GM19467 (cell line): ENCODE results near the gene CYTH3.
"Not testable (repeated sequence)": the region's sequence is repeated elsewhere in the genome, so short reads cannot be mapped to it uniquely, and the experiment has no call there.

Source experiments
- ATAC-seq: cut with Tn5 transposase; IDR thresholded peaks from one replicate; pipeline ENCODE4 v1.9.1; 2021; ENCODE audit warnings: mild to moderate bottlenecking, moderate library complexity; ENCODE audit not compliant: unreplicated experiment

The CYTH3 gene

DNA sequence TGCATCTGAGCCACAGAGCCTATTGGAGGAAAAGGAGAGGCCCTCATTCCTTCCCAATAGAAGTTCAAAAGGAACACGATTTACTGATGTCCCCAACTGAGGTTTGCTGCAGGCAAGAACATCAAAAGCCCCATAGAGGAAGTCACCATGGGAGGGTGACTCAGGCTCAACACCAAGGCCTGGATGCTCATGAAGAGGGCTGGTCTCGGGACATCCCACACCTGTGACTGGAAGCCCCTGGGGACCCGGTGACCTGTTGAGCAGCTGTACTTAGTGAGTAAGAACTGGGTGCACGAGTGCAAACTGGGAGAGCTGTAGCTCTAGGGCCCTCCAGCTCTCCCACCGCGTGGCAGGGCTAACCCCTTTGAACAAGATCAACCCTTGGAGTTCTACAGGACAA is 38.0 kb downstream of the CYTH3 start:
- no peak for ATAC-seq

DNA sequence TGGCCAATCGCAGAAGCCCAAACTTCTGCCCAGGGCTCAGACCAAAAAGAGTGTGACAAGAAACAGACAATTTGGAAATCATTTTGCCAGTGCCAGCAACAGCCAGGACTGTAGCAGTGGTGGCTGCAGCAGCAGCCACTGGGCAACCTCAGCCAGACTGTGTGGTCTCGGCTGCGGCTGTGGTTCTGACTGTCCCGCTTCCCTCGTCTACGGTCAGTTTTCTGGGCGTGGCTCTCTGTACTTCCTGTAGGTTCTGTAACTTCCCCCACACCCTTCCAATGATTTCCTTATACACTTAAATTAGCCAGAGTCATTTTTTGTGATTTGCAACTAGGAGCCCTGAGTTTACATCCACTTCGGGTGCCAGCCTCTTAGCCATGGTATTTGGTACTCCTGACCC is 39.9 kb downstream of the CYTH3 start:
- no peak for ATAC-seq

DNA sequence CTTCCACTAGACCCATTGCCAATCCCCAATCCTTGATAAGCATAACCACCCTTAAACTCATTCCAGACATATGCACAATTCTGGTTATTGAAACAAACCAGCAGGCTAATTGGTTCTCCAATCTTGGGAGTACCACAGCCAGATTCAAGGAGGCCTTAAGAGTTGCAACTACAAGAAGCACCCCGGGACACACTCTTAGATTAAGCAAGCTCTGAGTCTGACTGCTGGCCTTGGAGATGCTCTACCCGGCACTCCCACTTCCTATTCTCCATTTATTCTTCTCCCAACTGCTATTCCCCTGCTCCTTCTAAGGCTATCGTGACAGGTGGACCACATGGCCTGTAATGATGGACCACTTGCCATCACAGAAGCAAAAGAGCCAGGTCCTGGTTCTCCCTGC is 40.3 kb downstream of the CYTH3 start:
- no peak for ATAC-seq

DNA sequence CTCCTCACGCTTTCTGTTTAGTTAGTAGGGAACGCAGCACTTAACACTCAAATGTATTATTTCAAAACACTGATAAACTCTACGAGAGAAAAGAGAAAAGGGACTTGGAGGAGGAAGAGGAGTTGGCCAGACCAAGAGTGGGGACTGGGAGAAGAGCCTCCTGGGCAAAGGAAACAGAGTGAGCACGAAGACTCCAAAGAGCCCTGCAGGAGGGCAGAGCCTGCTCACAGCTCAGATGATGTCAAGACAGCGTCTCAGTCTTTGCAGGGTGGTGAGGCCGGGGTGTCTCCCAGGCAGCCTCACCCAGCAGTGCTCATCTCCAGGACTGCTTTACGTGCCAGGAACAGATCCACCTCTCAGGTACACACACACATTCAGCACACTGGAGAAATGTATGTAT is 41.2 kb downstream of the CYTH3 start:
- no peak for ATAC-seq

DNA sequence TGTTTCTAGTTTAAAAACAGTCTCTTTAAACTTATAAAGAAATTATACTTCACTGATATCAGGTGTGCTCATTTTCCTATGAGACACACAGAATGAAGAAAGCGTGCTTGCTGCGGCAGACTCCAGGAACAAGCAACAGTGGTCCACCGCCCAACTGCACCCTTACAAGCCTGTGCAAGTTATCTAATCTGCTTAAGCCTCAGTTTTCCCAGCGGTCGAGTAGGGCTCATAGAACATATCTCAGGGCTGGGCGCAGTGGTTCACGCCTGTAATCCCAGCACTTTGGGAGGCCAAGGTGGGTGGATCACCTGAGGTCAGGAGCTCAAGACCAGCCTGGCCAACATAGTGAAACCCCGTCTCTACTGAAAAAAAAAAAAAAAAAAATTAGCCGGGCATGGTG is 43.1 kb downstream of the CYTH3 start:
- not testable (repeated sequence) for ATAC-seq

DNA sequence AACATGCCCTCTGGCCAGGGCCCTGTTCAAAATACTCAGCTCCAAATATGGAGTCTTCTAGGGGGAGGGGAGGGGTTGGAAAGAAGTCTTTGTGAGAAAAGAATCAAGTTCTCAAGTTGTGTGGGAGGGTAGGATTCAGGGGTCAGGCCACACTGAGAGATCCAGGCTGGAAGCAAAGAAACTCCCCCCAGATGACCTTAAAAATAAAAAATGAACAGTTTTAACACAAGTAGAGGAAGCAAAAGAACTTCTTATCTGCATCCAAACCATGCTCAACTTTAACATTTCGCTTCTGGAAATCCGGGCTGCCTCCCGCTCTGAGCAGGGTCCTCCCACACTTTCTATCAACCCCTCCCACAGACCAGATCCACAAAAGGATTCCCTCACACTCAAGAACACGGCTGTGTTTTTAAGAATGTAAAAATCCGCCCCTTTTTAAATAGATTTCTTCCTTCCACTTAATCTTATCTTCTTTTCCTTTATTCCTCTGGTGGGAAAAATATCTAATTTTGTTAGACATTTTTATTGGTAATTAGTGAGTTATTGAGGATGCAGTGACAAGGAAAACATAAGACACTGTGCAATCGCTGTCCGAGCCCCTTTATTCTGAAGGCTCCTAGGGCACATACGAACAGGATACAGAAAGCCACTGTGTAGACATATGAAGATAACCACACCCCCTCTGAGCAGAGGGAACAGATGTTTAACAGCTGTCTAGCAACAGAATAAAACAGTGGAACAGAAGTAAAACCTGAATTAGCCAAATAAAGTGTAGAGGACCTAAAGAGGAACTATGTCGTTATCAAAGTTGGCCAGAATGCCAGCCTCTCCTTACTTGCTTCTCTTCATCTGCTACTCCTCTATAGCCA is 43.8 kb downstream of the CYTH3 start:
- ATAC-seq = peak; percentile 83

DNA sequence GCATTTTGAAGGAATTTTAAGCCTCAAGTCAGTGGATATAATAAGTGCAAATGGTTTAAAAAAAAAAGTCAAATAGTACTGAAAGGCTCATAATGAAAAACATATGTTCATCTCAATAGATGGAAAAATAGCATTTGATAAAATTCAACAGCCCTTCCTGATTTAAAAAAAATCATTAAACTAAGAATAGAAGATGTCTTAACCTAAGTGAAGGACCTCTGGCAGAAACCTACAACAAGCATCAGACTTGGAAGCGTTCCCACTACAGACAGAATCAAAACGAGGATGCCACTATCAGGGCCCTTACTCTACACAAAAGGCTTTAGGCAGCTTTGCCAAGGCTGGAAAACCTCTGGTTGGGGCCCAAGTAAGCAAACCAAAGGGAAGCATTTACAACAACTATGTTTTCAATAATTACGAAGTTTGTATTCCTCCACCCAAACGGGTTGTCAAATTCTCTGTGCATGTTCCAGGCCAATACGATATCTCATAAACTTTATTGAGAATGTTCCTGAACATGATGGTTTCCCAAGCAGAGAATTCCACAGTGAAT is 45.1 kb downstream of the CYTH3 start:
- ATAC-seq = no peak

DNA sequence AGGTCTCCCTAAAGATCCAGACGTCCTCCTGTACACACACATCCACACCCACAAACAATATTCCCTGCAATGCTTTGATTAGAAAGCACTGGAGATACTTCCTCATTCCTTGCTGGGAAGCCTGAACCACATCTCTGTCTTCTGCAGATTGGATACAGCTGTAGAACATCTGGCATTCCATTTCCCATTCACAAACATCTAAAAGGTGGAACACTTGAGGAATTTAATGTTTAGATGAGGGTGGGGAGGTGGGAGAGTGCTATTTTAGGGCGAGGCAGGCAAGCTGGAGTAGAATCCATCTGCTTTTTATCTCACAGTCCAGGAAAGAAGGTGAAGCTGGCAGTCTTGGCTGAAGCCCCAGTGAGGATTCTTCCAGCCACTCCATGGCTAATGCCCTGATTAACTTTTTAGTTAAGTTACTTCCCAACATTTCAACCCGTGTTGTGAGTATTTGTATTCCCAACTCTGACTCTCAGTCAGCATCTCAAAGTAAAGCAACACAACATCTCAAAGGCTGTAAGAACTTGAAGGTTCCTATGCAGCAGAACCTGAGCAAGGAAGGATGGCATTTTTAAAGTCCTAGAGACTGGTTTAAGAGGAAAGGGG is 46.1 kb downstream of the CYTH3 start:
- no peak for ATAC-seq

DNA sequence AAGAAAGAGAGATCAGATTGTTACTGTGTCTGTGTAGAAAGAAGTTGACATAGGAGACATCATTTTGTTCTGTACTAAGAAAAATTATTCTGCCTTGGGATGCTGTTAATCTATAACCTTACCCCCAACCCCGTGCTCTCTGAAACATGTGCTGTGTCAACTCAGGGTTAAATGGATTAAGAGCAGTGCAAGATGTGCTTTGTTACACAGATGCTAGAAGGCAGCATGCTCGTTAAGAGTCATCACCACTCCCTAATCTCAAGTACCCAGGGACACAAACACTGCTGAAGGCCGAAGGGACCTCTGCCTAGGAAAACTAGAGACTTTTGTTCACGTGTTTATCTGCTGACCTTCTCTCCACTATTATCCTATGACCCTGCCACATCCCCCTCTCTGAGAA is 49.0 kb downstream of the CYTH3 start:
- ATAC-seq = not testable (repeated sequence)

DNA sequence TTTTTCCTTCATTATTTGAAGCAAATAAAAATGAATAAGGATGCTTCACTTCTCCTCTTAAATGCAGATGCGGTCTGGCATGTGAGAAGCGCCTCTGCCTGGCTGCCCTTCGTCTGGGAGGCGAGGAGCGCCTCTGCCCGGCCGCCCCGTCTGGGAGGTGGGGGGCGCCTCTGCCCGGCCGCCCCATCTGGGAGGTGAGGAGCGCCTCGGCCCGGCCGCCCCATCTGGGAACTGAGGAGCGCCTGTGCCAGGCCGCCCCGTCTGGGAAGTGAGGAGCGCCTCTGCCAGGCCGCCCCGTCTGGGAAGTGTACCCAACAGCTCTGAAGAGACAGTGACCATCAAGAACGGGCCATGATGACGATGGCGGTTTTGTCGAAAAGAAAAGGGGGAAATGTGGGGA is 49.4 kb downstream of the CYTH3 start:
- not testable (repeated sequence) for ATAC-seq

DNA sequence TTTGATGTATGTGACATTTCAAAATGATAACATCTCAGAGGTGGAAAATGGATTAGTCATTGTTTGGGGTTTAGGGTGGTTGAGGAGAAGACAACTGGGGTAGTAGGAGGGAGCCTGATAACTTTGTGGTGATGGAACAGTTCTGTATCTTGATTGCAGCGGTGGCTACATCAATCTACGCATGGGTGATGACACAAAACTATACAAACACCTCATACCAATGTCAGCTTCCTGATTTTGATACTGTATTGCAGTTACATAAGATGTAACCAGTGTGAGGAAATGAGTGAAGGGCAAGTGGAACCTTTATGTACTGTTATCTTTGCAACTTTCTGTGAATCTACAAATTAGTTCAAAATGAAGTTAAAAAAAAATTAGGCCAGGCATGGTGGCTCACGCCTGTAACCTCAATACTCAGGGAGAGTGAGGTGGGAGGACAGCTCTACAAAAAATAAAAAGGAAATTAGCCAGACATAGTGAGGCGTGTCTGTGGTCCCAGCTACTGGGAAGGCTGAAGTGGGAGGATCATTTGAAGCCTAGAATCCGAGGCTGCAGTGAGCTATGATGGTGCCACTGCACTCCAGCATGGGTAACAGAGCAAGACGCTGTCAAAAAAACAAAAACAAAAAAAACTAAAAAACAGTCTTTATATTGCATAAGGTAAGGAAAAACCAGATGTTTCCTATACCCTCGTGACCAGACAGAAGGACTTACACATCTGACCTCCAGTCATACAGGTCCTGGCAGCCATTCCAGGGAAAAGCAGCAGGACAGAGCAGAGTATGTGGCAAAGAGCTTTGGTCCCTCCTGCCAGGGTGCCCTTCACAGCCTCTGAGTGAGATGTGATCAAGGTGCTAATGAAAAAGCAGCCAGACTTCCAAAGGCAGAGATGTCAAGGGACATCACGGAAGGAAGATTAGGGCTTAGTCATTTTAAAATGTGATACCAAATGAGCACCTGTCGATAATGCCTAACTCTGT is 50.8 kb downstream of the CYTH3 start:
- no peak for ATAC-seq

DNA sequence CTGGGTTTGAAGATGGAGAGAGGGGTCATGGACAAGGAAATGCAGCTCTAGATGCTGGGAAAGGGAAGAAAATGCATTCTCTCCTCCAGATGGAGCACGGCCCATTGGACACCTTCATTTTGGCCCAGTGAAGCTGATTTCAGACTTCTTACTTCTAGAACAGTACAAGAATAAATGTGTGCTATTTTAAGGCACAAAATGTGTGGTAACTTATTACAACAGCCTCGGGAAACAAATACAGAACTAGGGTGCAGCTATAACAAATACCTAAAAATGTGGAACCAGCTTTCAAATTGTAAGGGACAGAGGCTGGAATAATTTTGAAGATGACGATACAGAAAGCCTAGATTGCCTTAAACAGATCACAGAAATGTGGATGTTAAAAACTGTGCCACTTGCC is 54.1 kb downstream of the CYTH3 start:
- ATAC-seq = no peak

DNA sequence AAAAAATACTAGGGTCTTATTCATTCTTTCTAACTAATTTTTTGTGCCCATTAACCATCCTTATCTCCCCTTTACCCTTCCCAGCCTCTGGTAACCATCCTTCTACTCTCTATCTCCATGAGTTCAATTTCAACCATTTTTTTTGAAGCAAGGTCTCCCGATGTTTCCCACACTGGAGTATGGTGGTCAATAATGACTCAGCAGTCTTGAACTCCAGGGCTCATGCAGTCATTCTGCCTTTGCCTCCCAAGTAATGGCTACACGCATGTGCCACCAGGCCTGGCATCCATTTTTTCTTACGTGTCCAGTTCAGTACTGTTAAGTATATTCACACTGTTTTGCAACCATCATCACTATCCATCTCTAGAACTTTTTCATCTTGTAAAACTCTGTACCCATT is 60.4 kb downstream of the CYTH3 start:
- ATAC-seq = no peak

DNA sequence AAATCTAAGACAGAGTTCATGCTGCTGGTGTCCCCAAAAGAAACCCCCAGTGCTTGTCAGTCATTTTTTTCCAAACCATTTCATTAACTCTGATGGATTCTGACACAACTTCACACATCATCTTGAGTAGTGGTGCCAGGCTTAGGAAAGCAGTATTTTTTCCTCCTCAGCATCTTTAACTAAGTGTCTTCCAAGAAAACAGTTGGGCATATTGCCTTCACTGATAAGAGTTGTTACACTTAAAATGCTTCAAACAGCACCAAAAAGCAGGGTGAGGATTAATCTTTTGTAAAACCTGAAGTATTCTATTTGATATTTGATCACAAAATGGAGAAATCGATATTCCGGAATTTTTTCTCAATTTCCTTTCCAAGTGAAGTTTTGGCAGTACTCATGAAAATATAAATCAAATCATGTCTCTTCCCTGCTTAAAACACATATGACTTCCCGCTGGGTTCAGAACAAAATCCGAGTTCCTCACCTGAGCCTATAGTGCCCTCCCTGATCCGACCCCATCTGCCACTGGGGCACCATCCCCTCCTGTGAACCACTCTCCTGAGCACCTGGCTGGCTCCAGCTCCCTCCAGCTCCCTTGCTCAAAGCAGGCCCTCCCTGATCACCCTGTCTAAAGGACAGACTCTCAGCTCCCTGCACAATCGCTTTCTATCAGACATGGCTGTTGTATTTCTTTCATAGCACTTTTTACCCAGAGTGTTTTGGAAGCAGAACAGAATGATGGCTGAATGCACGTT is 61.6 kb downstream of the CYTH3 start:
- ATAC-seq = no peak

DNA sequence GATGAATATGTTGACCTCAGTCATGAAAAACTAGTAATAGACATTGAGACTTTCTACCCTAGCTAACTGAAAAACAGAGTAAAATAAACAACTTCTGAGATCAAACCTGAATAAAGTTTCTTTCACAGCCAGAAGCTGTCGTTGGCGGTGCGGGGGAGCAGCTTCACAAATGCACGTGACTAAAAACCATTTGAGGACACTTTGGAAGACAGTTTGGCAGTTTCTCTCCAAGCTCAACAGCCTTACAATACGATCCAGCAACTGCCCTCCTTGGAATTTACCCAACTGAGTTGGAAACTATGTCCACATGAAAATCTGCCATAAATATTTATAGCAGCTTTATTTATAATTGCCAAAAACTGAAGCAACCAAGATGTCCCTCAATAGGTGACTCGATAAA is 63.1 kb downstream of the CYTH3 start:
- no peak for ATAC-seq

DNA sequence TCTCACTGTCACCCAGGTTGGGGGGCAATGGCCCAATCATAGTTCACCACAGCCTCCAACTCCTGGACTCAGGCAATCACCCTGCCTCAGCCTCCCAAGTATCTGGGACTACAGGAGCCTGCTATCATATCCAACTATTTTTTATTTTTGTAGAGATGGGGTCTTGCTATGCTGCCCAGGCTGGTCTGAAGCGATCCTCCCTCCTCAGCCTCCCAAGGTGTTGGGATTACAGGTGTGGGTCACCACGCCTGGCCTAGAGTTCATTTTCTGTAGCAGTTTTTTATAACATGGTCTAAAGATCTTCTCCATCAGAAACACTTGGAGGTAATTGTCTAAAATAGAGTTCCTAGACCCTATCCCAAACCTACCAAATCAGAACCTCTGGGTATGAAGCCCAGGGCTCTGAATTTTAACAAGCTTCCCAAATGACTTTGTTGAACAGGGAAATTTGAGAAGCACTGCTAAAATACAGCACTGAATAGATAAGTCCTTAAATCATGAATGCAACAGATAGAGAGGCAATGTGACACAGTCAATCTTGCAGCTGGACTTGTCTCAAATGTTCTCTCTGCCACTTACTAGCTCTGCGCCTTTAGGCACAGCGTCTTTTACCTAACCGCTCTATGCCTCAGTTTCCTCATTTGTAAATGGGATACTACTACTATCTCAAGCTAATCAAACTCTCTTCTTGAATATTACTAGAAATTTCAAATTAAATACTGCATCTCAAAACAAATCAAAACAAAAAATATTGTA is 63.7 kb downstream of the CYTH3 start:
- ATAC-seq = no peak

DNA sequence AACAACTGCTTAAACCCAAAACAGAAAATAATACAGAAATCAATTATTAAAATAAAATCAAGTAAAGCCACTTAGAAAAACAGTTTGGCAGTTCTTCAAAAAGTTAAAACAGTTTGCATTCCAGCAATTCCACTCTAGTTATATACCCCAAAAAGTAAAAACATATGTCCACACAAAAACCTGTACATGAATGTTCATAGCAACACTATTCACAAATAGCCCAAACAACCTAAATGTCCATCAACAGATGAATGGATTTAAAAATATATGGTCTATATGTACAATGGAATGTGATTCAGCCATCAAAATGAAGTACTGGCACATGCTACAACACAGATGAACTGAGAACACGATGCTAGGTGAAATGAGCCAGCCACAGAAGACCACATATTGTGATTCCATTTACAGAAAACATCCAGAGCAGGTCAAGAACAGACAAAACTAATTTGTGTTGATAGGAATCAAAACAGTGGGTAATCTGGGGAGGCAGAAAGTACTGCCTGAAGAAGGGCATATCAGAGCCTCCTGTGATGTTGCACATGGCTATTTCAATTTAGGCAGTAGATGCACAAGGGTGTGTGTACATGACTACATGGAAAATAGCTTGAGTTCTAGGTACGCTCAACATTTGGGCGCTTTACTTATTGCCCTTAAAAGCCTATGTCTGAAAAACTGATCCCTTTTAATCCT is 66.3 kb downstream of the CYTH3 start:
- ATAC-seq = no peak

DNA sequence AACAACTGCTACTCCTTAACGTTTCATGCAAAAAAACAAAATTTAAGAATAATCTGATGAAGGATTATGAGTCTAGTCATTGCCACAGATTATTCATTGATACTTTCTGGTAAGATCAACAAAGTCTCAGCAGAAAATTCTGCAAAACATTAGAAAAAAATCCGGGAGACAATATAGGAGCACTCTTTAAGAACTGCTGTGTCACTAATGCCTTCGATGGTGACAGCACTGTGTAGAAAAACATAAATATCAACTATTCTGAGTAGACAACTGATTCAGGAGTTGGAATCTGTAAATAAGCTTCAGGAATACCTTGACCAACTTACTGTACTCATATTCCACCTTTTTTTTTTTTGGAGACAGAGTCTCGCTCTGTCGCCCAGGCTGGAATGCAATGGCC is 69.0 kb downstream of the CYTH3 start:
- no peak for ATAC-seq

DNA sequence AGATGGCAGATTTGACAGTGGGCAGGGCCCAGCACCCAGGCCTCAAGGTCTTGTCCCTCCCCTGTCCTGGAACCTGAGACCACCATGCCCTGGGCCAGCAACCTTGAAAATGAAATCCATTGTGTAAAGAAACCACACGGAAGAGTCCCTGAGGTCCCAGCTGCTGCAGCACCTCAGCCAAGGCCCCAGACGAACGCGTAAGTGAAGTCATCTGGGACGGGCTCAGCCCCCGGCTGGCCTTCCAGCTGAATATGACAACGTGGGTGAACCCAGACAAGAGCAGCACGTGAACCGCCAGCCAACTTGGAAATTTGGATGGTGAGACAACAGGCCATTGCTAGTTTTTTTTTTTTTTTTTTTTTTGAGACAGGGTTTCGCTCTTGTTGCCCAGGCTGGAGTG is 70.3 kb downstream of the CYTH3 start:
- no peak for ATAC-seq
